Measurements from ENCODE around the gene DOK4. TPM values are rescaled to one million over a fixed set of nuclear protein-coding genes. Genes with fewer than 3 reads are reported as not detected.
A peak's percentile ranks its signal among the peaks of the same experiment; 100 is the strongest.

The DOK4 gene
- total and polyA plus RNA-seq, 2 donors (not counting 1 experiment from before 2014, with no cell fraction given): 1.6 to 2.5 TPM

- H3K4me3 Mint-ChIP-seq: peak overlapping the region; percentile 12
- CTCF ChIA-PET: interaction anchor here (0.9 to 4.1 kb wide), 5 partner anchors 8 to 48 kb away, joined by 3 to 15 read pairs (median 4); partner anchors contain the start of gene CCDC102A
- WGBS (ENCODE audit: insufficient coverage): 98% methylated on average over 15 of the region's 19 CpGs
Measured at GRCh38 chr16:57527610-57528360, 41.5 kb upstream of the DOK4 start.

More at GRCh38 chr16:57527610-57528360, 41.5 kb upstream of the DOK4 start:
- H3K4me1 Mint-ChIP-seq: peaks cover 62% of the 10 kb centered on the region
- Histone ChIP-seq H2AFZ (ENCODE audit: insufficient read depth, low read depth, low read length, poor library complexity, severe bottlenecking) (no peak overlapping the region), H3K4me1 (ENCODE audit: control insufficient read depth in 2 of 2, insufficient read depth in 2 of 2, low read length in 2 of 2) (peaks cover 49 to 66% of the 10 kb centered on the region in 2 donors), H3K9ac (ENCODE audit: low read length) (no peak overlapping the region), H4K20me1 (ENCODE audit: control insufficient read depth, insufficient read depth, low read length, poor library complexity, severe bottlenecking) (no peaks in the 10 kb centered on the region), H3K4me2 (replicated peaks; ENCODE audit: low read depth, low read length, poor library complexity, severe bottlenecking) (no peak overlapping the region), H3K4me3 (ENCODE audit: control extremely low read depth in 1 of 5, extremely low read depth in 1 of 5, insufficient read depth in 1 of 5, low read depth in 2 of 5, low read length in 4 of 5) (no peak overlapping the region), H3K9me3 (ENCODE audit: control extremely low read depth in 1 of 3, control insufficient read depth in 2 of 3, insufficient read depth in 1 of 3, low read length in 2 of 3) (peaks cover 0 to 2% (median 0%) of the 10 kb centered on the region in 3 donors), H3K36me3 (replicated peaks in 1 of 2; ENCODE audit: control extremely low read depth in 1 of 2, control insufficient read depth in 1 of 2, extremely low read depth in 1 of 2, insufficient read depth in 2 of 2, low read length in 1 of 2) (peaks cover 0 to 10% of the 10 kb centered on the region in 2 experiments), H3K27me3 (replicated peaks in 1 of 4; ENCODE audit: control extremely low read depth in 1 of 4, control insufficient read depth in 3 of 4, insufficient read depth in 4 of 4, low read length in 3 of 4) (no peaks in the 10 kb centered on the region), H3K79me2 (ENCODE audit: control insufficient read depth, insufficient read depth, low read length) (peaks cover 25% of the 10 kb centered on the region), H3K27ac (ENCODE audit: low read length in 2 of 2) (no peak overlapping the region)
- H3K9me3 Mint-ChIP-seq (ENCODE audit: insufficient read depth): no peaks in the 10 kb centered on the region
- POLR2A ChIA-PET: interaction anchor here (0.7 to 1.5 kb wide), 2 partner anchors 11 to 180 kb away, joined by 4 to 5 read pairs; no protein-coding TSS in a partner anchor
- no peak for TF ChIP-seq CTCF (IDR thresholded peaks at IDR 0.05)
- TF ChIP-seq EZH2 (IDR thresholded peaks at IDR 0.05; ENCODE audit: borderline replicate concordance, insufficient read depth, low read depth, low read length, poor library complexity, severe bottlenecking): no peak
- H3K27me3 Mint-ChIP-seq: no peaks in the 10 kb centered on the region
- DNase-seq (no peak), ATAC-seq (ENCODE audit: low read depth) (no peak)
- intact Hi-C loops (cut with micrococcal nuclease): no loop called here
- H3K27ac Mint-ChIP-seq: no peak overlapping the region
